Adrenal gland (tissue), 12 donors: Measurements from ENCODE around the gene SPEG. TPM values are rescaled to one million over a fixed set of nuclear protein-coding genes. Genes with fewer than 3 reads are reported as not detected.

ENCODE experiments used
- DNase-seq, 7 donors: peaks; one replicate each; pipeline ENCODE4 v3.0.0-alpha.2; 2019 to 2020
- H3K27ac ChIP-seq, 5 donors: fragments of 200-600 bp; sonication (generic) in 4 of 5; 1 replicate in 3 of 5; 2 replicates in 2 of 5; pipeline versions ENCODE4 v1.5.1 to v1.8.0; 2016 to 2020; ENCODE audit warnings: mild to moderate bottlenecking in 1 of 5
- H3K27me3 ChIP-seq: fragments of 200-600 bp; 2 replicates; pipeline ENCODE4 v1.8.0; 2021
- H3K36me3 ChIP-seq, 2 donors: fragments of 200-600 bp; replicated peaks in 1 of 2; 1 replicate in 1 of 2; 2 replicates in 1 of 2; pipeline versions ENCODE4 v1.5.1 to v1.8.0; 2018 to 2022
- H3K4me1 ChIP-seq, 2 donors: fragments of 200-600 bp; replicated peaks in 1 of 2; 1 replicate in 1 of 2; 2 replicates in 1 of 2; pipeline versions ENCODE4 v1.5.1 to v1.8.0; 2018 to 2021
- H3K4me3 ChIP-seq, 4 donors: fragments of 200-600 bp; sonication (generic) in 3 of 4; one replicate each; pipeline ENCODE4 v1.5.1; 2016 to 2018
- H3K9me3 ChIP-seq, 3 donors: fragments of 200-600 bp; sonication (generic) in 1 of 3; replicated peaks in 1 of 3; 1 replicate in 2 of 3; 2 replicates in 1 of 3; pipeline versions ENCODE4 v1.5.1 to v1.8.0; 2016 to 2021
- CTCF ChIP-seq, 6 experiments: fragments of 450-650 bp in 4 of 6; fragments of 200-600 bp in 2 of 6; sonication (generic) in 1 of 6; IDR thresholded peaks; 1 replicate in 5 of 6; 2 replicates in 1 of 6; pipeline versions ENCODE4 v1.5.1 to v1.8.0; 2016 to 2021; ENCODE audit warnings: antibody characterized with exemption in 6 of 6, mild to moderate bottlenecking in 2 of 6, moderate library complexity in 1 of 6
- POLR2A ChIP-seq, 2 donors: fragments of 450-650 bp; IDR thresholded peaks; one replicate each; pipeline ENCODE4 v1.6.1; 2017; ENCODE audit warnings: antibody characterized with exemption in 2 of 2, mild to moderate bottlenecking in 2 of 2, moderate library complexity in 1 of 2
- WGBS, 4 donors: extraction: QIAGEN DNeasy Blood & Tissue Kit in 2 of 4; methylation state at CpG; one replicate each; pipeline versions ENCODE4 v1.1.5 to v1.1.7; 2013 to 2017; 5-methylcytosine and 5-hydroxymethylcytosine counted together
- intact Hi-C, 2 donors: fragments of 100-400 bp; cut with DNase I; formaldehyde crosslinking; loops; one replicate each; pipeline versions ENCODE4 v1.14.1 to v1.15.0; 2022 to 2023
- polyA plus RNA-seq, 3 donors: library from polyadenylated mRNA; stranded (reverse); fragments of 200-250 nt in 2 of 3; fragments of 350-450 nt in 1 of 3; fragmentation: Illumina TruSeq in 1 of 3; extraction: RNeasy Lipid Tissue Mini Kit (QIAGEN cat#74804) in 1 of 3; gene quantifications; one replicate each; pipeline ENCODE4 v1.2.3, GENCODE V29; 2013 to 2014
- total RNA-seq, 9 donors: library from RNA; depleted of rRNA in 4 of 9; stranded (reverse); fragments of >200 nt in 4 of 9; fragments of 120-200 nt in 1 of 9; fragmentation: NEBNext Ultra II Directional in 1 of 9; extraction: Animal tissue kit (Norgen Biotek cat#: 25700) in 1 of 9; gene quantifications; one replicate each; pipeline versions ENCODE4 v1.1.0 to v1.2.4, GENCODE V29; 2013 to 2023
- donor health status: healthy with polysubstance abuse.
- donor health status: Bipolar disorder and iron deficiency.
- donor health status: DM: yes; HTN: yes; CAD: no.
- donor health status: DM: no; HTN: no; CAD: no.
- donor health status: DM: no; HTN: no; CAD: no.
- donor health status: DM: yes; HTN: yes; CAD: no.

SPEG gene
- total and polyA plus RNA-seq, 12 donors, result 0.66 to 178 (median 5.5) TPM

- intact Hi-C loops, result loop anchor here in 1 of 2 donors (5.0 kb wide), 1 partner anchor 76 kb away; no protein-coding TSS in a partner anchor
- no peaks in the 10 kb centered on the region for H3K27me3 ChIP-seq
- H3K4me3 ChIP-seq, result no peak overlapping the region
- no peaks in the 10 kb centered on the region for H3K36me3 ChIP-seq
- TF ChIP-seq POLR2A (IDR thresholded peaks at IDR 0.05) (no peak), CTCF (IDR thresholded peaks at IDR 0.05) (no peak)
- H3K27ac ChIP-seq, result peak overlapping the region in 2 of 5 donors; percentile 10 to 18
- no peaks in the 10 kb centered on the region for H3K4me1 ChIP-seq
- no peak for DNase-seq
- no peaks in the 10 kb centered on the region for H3K9me3 ChIP-seq
- 3 to 28% (median 20%) methylated on average over 4 to 11 of the region's 11 CpGs for WGBS, 4 donors
Observed at GRCh38 chr2:219461047-219461514, 26.4 kb downstream of the SPEG start.

- no peaks in the 10 kb centered on the region for H3K9me3 ChIP-seq
- no peak overlapping the region for H3K4me3 ChIP-seq
- DNase-seq, result no peak
- no peak overlapping the region for H3K27ac ChIP-seq
- no peaks in the 10 kb centered on the region for H3K4me1 ChIP-seq
- no peaks in the 10 kb centered on the region for H3K27me3 ChIP-seq
- no peaks in the 10 kb centered on the region for H3K36me3 ChIP-seq
- TF ChIP-seq CTCF (IDR thresholded peaks at IDR 0.05) (no peak), POLR2A (IDR thresholded peaks at IDR 0.05) (no peak)
- intact Hi-C loops, result loop anchor here in 1 of 2 donors (5.0 kb wide), 1 partner anchor 76 kb away; no protein-coding TSS in a partner anchor
- 87 to 100% (median 90%) methylated on average over 2 to 14 of the region's 14 CpGs for WGBS, 4 donors
Observed at GRCh38 chr2:219461669-219462068, 27.0 kb downstream of the SPEG start.

GRCh38 chr2:219462349-219462748 is 27.7 kb downstream of the SPEG start:
- 84 to 96% (median 91%) methylated on average over 5 to 9 of the region's 9 CpGs for WGBS, 4 donors
- no peaks in the 10 kb centered on the region for H3K27me3 ChIP-seq
- no peaks in the 10 kb centered on the region for H3K36me3 ChIP-seq
- H3K27ac ChIP-seq, result no peak overlapping the region
- no peak for DNase-seq
- intact Hi-C loops, result loop anchor here in 1 of 2 donors (5.0 kb wide), 1 partner anchor 75 kb away; no protein-coding TSS in a partner anchor
- H3K4me1 ChIP-seq, result no peaks in the 10 kb centered on the region
- no peaks in the 10 kb centered on the region for H3K9me3 ChIP-seq
- no peak for TF ChIP-seq POLR2A (IDR thresholded peaks at IDR 0.05)
- H3K4me3 ChIP-seq, result no peak overlapping the region

- no peak overlapping the region for H3K27ac ChIP-seq
- DNase-seq, result no peak
- no peaks in the 10 kb centered on the region for H3K27me3 ChIP-seq
- no peak overlapping the region for H3K4me3 ChIP-seq
- no peaks in the 10 kb centered on the region for H3K4me1 ChIP-seq
- TF ChIP-seq CTCF (IDR thresholded peaks at IDR 0.05) (no peak), POLR2A (IDR thresholded peaks at IDR 0.05) (no peak)
- WGBS, 4 donors, result 80 to 89% (median 85%) methylated on average over 17 to 21 of the region's 21 CpGs
- H3K9me3 ChIP-seq, result no peaks in the 10 kb centered on the region
- intact Hi-C loops, result loop anchor here in 1 of 2 donors (5.0 kb wide), 1 partner anchor 73 kb away; no protein-coding TSS in a partner anchor
- H3K36me3 ChIP-seq, result no peaks in the 10 kb centered on the region
Observed at GRCh38 chr2:219464286-219465032, 29.8 kb downstream of the SPEG start.
